GM19438 (cell line): ENCODE results near the gene KIF14.
"Not testable (repeated sequence)": the region's sequence is repeated elsewhere in the genome, so short reads cannot be mapped to it uniquely, and the experiment has no call there.

ENCODE experiments used
- ATAC-seq: cut with Tn5 transposase; IDR thresholded peaks from one replicate; pipeline ENCODE4 v1.9.1; 2021; ENCODE audit warnings: low read depth; ENCODE audit not compliant: unreplicated experiment

KIF14 gene

GRCh38 chr1:200636681-200637080, 16.1 kb upstream of the KIF14 start:
- ATAC-seq: no peak

GRCh38 chr1:200634261-200635122, 13.9 kb upstream of the KIF14 start:
- no peak for ATAC-seq

- ATAC-seq: no peak
These were observed 10.8 kb upstream of the KIF14 start for GRCh38 chr1:200631375-200631774.

GRCh38 chr1:200630515-200630899, 10.0 kb upstream of the KIF14 start:
- not testable (repeated sequence) for ATAC-seq

- no peak for ATAC-seq
These were observed 9.4 kb upstream of the KIF14 start for GRCh38 chr1:200629876-200630514.

- ATAC-seq: peak; percentile 79
These were observed 7.8 kb upstream of the KIF14 start for GRCh38 chr1:200628223-200628881.

- no peak for ATAC-seq
These were observed 7.1 kb upstream of the KIF14 start for GRCh38 chr1:200627575-200628222.

- no peak for ATAC-seq
These were observed 6.4 kb upstream of the KIF14 start for GRCh38 chr1:200626853-200627534.

GRCh38 chr1:200625381-200625824, 4.9 kb upstream of the KIF14 start:
- ATAC-seq: no peak

GRCh38 chr1:200624679-200625335, 4.3 kb upstream of the KIF14 start:
- ATAC-seq: no peak

GRCh38 chr1:200619894-200620272, 668 bp downstream of the KIF14 start:
- ATAC-seq: no peak

- ATAC-seq: no peak
These were observed 9.7 kb downstream of the KIF14 start for GRCh38 chr1:200610846-200611245.

GRCh38 chr1:200602632-200603031, 17.9 kb downstream of the KIF14 start:
- ATAC-seq: no peak

- ATAC-seq: no peak
These were observed 30.6 kb downstream of the KIF14 start for GRCh38 chr1:200590001-200590400.

GRCh38 chr1:200588698-200589097, 31.9 kb downstream of the KIF14 start:
- no peak for ATAC-seq

- ATAC-seq: no peak
These were observed 56.2 kb downstream of the KIF14 start for GRCh38 chr1:200564319-200564718.

- ATAC-seq: no peak
These were observed 58.7 kb downstream of the KIF14 start for GRCh38 chr1:200561856-200562214.

- no peak for ATAC-seq
These were observed 61.6 kb downstream of the KIF14 start for GRCh38 chr1:200558866-200559459.

- no peak for ATAC-seq
These were observed 64.5 kb downstream of the KIF14 start for GRCh38 chr1:200556002-200556401.

- ATAC-seq: not testable (repeated sequence)
These were observed 67.8 kb downstream of the KIF14 start for GRCh38 chr1:200552737-200553136.
